Prostate gland (tissue), 2 donors: ENCODE results near the gene HSPBP1. TPM values are rescaled to one million over a fixed set of nuclear protein-coding genes. Genes with fewer than 3 reads are reported as not detected.

Experiments
- DNase-seq: peaks from one replicate; pipeline ENCODE4 v3.0.0-alpha.2; 2019; ENCODE audit warnings: low spot score
- H3K27ac ChIP-seq, 2 donors: fragments of 200-600 bp; sonication (generic); 2 replicates each; pipeline ENCODE4 v1.5.1; 2017 to 2019
- H3K27me3 ChIP-seq: fragments of 200-600 bp; sonication (generic); replicated peaks from 2 replicates; pipeline ENCODE4 v1.5.1; 2019; ENCODE audit not compliant: insufficient read depth
- H3K36me3 ChIP-seq, 2 donors: fragments of 200-600 bp; sonication (generic); 1 replicate in 1 of 2; 2 replicates in 1 of 2; pipeline versions ENCODE4 v1.5.1 to v1.8.1; 2017 to 2019
- H3K4me1 ChIP-seq: fragments of 200-600 bp; sonication (generic); replicated peaks from 2 replicates; pipeline ENCODE4 v1.5.1; 2019
- H3K4me3 ChIP-seq, 2 donors: fragments of 200-600 bp; sonication (generic); 2 replicates each; pipeline ENCODE4 v1.5.1; 2017 to 2019
- H3K9me3 ChIP-seq: fragments of 200-600 bp; sonication (generic); 2 replicates; pipeline ENCODE4 v1.5.1; 2017
- POLR2A ChIP-seq: fragments of 450-650 bp; IDR thresholded peaks from one replicate; pipeline ENCODE4 v1.6.1; 2016; ENCODE audit warnings: antibody characterized with exemption, mild to moderate bottlenecking
- POLR2AphosphoS5 ChIP-seq: sonication (generic); formaldehyde crosslinking; IDR thresholded peaks from one replicate; pipeline ENCODE4 v1.6.1; 2017; ENCODE audit warnings: antibody characterized with exemption
- WGBS: methylation state at CpG from one replicate; pipeline ENCODE4 v1.1.5; 2018; 5-methylcytosine and 5-hydroxymethylcytosine counted together
- intact Hi-C: fragments of 100-400 bp; cut with DNase I; formaldehyde crosslinking; loops from one replicate; pipeline ENCODE4 v1.14.2; 2022
- total RNA-seq, 2 donors: library from RNA; depleted of rRNA; stranded (reverse); fragments of >200 nt; gene quantifications; one replicate each; pipeline ENCODE4 v1.1.0, GENCODE V29; 2016
- TF ChIP-seq, protein P1 (sequence below), 4 experiments: fragments of 200-600 bp in 2 of 4; fragments of 450-650 bp in 2 of 4; sonication (generic) in 2 of 4; IDR thresholded peaks; 1 replicate in 3 of 4; 2 replicates in 1 of 4; pipeline ENCODE4 v1.5.1; 2016 to 2019; ENCODE audit warnings: antibody characterized with exemption in 4 of 4, mild to moderate bottlenecking in 2 of 4, moderate library complexity in 2 of 4

The HSPBP1 gene
- total RNA-seq, 2 donors from 2014 or later: 33.6 to 36.0 TPM

DNA sequence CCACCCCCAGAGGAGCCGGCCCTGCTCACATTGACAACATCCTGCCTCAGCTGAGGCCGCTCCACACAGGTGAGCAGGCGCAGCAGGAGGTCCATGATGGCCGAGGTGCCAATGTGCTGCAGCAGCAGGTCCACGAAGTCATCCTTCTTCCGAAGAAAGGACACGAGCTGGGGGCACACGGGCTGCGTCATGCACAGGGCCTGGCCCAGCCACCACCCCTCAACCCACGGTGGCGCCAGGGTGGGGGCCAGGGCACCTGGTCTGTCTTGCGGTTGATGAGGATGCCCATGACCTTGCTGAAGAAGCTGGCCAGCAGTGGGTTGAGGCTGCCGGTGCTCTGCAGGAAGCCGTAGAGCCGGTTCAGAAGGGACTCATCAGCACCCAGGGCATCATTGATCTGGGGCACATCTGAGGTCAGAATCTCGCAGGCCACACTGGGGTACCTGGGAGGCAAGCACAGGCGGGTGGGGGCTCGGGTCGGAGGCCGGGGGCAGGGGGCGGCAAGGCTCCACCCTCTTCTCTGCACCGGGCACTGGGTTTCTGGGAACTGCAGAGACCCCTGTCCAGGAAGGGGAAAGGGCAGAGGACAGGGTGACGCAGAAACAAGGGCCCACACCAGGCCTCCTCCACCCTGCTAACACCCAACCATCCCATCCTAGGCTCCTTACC, 34.5 kb downstream of the HSPBP1 start:
- Histone ChIP-seq H3K27ac (no peak overlapping the region), H3K9me3 (no peaks in the 10 kb centered on the region), H3K27me3 (no peaks in the 10 kb centered on the region), H3K36me3 (peaks cover 32 to 41% of the 10 kb centered on the region in 2 donors), H3K4me3 (no peak overlapping the region), H3K4me1 (no peaks in the 10 kb centered on the region)
- WGBS: 89% methylated on average over 23 of the region's 23 CpGs
- no peak for TF ChIP-seq POLR2AphosphoS5
- no peak for TF ChIP-seq POLR2A
- TF ChIP-seq, protein P1, sequence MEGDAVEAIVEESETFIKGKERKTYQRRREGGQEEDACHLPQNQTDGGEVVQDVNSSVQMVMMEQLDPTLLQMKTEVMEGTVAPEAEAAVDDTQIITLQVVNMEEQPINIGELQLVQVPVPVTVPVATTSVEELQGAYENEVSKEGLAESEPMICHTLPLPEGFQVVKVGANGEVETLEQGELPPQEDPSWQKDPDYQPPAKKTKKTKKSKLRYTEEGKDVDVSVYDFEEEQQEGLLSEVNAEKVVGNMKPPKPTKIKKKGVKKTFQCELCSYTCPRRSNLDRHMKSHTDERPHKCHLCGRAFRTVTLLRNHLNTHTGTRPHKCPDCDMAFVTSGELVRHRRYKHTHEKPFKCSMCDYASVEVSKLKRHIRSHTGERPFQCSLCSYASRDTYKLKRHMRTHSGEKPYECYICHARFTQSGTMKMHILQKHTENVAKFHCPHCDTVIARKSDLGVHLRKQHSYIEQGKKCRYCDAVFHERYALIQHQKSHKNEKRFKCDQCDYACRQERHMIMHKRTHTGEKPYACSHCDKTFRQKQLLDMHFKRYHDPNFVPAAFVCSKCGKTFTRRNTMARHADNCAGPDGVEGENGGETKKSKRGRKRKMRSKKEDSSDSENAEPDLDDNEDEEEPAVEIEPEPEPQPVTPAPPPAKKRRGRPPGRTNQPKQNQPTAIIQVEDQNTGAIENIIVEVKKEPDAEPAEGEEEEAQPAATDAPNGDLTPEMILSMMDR (IDR thresholded peaks at IDR 0.05): no peak
- intact Hi-C loops: no loop called here
- DNase-seq: no peak

DNA sequence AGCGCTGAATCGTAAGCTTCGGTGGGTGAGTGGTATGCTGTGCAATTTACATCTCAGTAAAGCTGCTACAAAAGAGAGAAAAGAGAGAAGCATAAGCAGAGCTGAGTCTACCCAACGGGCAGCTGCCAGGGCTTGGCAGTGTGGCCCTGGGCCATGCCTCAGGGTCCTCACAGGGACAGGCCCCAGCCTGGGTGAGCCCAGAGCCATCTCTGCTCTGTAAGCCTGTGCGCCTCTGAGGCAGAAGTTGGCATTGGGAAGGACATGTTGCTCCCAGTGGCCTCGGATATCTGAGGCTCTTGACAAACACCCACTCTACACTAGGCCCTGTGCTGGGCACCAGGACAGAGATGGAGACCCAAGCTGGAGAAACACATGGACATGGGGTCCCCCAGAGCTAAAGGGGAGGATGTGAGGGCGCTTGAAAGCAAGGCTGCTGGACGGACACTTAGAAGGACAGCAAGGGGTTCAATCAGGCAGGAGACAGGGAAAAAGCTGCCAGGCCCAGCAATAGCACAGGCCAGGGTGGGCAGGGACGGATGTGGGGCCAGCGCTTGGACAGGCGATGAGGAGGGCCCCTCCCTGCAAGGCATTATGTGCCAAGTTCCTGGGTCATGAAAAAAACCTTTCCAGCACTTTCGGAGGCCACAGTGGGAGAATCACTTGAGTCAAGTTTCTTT, 35.8 kb downstream of the HSPBP1 start:
- Histone ChIP-seq H3K36me3 (peaks cover 39 to 51% of the 10 kb centered on the region in 2 donors), H3K9me3 (no peaks in the 10 kb centered on the region), H3K4me1 (no peaks in the 10 kb centered on the region), H3K27ac (no peak overlapping the region), H3K27me3 (no peaks in the 10 kb centered on the region), H3K4me3 (no peak overlapping the region)
- 89% methylated on average over 12 of the region's 12 CpGs for WGBS
- intact Hi-C loops: no loop called here
- no peak for DNase-seq
- TF ChIP-seq, protein P1 (IDR thresholded peaks at IDR 0.05): no peak
- no peak for TF ChIP-seq POLR2AphosphoS5
- TF ChIP-seq POLR2A: no peak

DNA sequence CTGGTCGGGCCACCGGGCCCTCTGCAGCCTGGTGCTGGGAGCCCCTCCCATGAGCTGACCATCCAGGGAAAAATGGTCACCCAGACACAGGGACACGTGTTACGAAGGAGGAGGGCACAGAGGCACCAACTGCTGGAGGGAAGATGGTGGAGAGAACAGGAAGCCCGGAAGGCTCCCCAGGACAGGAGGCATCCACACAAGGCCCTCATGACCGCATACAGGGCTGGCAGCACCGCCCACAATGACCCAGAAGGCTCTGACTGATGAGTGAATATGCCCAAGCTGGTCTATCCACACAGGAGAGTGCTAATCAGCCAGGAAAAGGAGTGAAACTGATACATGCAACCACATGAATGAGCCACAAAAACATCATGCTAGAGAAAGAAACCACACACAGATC, 37.4 kb downstream of the HSPBP1 start:
- intact Hi-C loops: no loop called here
- Histone ChIP-seq H3K4me3 (no peak overlapping the region), H3K27ac (no peak overlapping the region), H3K27me3 (no peaks in the 10 kb centered on the region), H3K4me1 (no peaks in the 10 kb centered on the region), H3K36me3 (peaks cover 44 to 60% of the 10 kb centered on the region in 2 donors), H3K9me3 (no peaks in the 10 kb centered on the region)
- DNase-seq: no peak
- TF ChIP-seq, protein P1 (IDR thresholded peaks at IDR 0.05): no peak
- TF ChIP-seq POLR2A (no peak), POLR2AphosphoS5 (no peak)
- WGBS: 78% methylated on average over 7 of the region's 7 CpGs

DNA sequence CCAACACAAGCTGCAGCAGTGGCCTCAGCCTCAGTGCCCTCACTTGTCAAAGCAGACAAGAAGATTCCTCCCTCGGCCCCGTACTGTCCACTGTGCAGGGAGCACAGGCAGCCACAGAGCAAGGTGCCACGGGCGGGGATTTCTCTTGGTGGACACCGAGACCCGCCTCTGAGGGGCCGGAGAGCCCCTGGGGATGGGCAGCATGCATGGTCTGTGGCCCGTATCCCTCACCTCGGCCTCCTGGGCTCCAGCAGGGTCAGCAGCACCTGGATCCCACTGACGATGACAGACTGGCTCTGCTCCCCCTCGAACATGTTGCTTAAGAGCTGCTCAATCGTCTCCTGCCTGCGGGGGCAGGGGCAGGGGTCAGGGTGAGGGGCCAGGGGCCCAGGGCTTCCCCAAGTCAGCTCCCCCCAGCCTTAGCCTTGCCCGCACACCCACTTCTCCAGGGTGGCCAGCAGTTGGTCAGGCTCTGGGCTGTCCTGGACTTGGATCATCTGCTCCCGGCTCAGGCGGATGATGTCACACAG, 37.9 kb downstream of the HSPBP1 start:
- no peak for DNase-seq
- intact Hi-C loops: no loop called here
- Histone ChIP-seq H3K4me1 (no peaks in the 10 kb centered on the region), H3K36me3 (peaks cover 44 to 61% of the 10 kb centered on the region in 2 donors), H3K27me3 (no peaks in the 10 kb centered on the region), H3K4me3 (no peak overlapping the region), H3K9me3 (no peaks in the 10 kb centered on the region), H3K27ac (no peak overlapping the region)
- WGBS: 92% methylated on average over 16 of the region's 16 CpGs
- TF ChIP-seq, protein P1 (IDR thresholded peaks at IDR 0.05): no peak
- TF ChIP-seq POLR2A (no peak), POLR2AphosphoS5 (no peak)
